Vagina (tissue), 2 donors: ENCODE data around the gene FAM81B.
"Not testable (repeated sequence)": the region's sequence is repeated elsewhere in the genome, so short reads cannot be mapped to it uniquely, and the experiment has no call there.

Source experiments
- POLR2A ChIP-seq, 2 donors: fragments of 450-650 bp; IDR thresholded peaks; one replicate each; pipeline ENCODE4 v1.6.1; 2017; ENCODE audit warnings: antibody characterized with exemption in 2 of 2, mild to moderate bottlenecking in 2 of 2, moderate library complexity in 2 of 2
- POLR2AphosphoS5 ChIP-seq, 2 donors: sonication (generic); formaldehyde crosslinking; IDR thresholded peaks; one replicate each; pipeline ENCODE4 v1.9.0; 2017; ENCODE audit warnings: antibody characterized with exemption in 2 of 2, mild to moderate bottlenecking in 2 of 2, low read depth in 1 of 2; ENCODE audit not compliant: insufficient read depth in 1 of 2
- TF ChIP-seq, protein P1 (sequence below), 3 experiments: fragments of 450-650 bp in 2 of 3; fragments of 200-600 bp in 1 of 3; sonication (generic) in 1 of 3; IDR thresholded peaks; one replicate each; pipeline ENCODE4 v1.5.1; 2017 to 2019; ENCODE audit warnings: antibody characterized with exemption in 3 of 3, mild to moderate bottlenecking in 2 of 3, moderate library complexity in 2 of 3

DNA sequence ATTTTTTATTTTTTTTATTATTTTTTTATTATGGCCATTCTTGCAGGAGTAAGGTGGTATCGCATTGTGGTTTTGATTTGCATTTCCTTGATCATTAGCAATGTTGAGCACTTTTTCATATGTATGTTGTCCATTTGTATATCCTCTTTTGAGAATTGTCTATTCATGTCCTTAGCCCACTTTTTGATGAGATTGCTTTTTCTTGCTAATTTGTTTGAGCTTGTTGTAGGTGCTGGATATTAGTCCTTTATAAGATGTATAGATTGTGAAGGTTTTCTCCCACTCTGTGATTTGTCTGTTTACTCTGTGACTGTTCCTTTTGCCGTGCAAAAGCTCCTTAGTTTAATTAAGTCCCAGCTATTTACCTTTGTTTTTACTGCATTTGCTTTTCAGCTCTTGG lies 30.5 kb upstream of the FAM81B start:
- TF ChIP-seq, protein P1, sequence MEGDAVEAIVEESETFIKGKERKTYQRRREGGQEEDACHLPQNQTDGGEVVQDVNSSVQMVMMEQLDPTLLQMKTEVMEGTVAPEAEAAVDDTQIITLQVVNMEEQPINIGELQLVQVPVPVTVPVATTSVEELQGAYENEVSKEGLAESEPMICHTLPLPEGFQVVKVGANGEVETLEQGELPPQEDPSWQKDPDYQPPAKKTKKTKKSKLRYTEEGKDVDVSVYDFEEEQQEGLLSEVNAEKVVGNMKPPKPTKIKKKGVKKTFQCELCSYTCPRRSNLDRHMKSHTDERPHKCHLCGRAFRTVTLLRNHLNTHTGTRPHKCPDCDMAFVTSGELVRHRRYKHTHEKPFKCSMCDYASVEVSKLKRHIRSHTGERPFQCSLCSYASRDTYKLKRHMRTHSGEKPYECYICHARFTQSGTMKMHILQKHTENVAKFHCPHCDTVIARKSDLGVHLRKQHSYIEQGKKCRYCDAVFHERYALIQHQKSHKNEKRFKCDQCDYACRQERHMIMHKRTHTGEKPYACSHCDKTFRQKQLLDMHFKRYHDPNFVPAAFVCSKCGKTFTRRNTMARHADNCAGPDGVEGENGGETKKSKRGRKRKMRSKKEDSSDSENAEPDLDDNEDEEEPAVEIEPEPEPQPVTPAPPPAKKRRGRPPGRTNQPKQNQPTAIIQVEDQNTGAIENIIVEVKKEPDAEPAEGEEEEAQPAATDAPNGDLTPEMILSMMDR (IDR thresholded peaks at IDR 0.05), result not testable (repeated sequence)
- TF ChIP-seq POLR2AphosphoS5 (IDR thresholded peaks at IDR 0.05; ENCODE audit: insufficient read depth in 1 of 2, low read depth in 1 of 2); POLR2A (IDR thresholded peaks at IDR 0.05): not testable (repeated sequence)
